ENCODE measurements around the gene MRPL14. TPM values are rescaled to one million over a fixed set of nuclear protein-coding genes. Genes with fewer than 3 reads are reported as not detected.

The MRPL14 gene
- 30.3 TPM for total RNA-seq (ENCODE audit: unreplicated experiment)
- long read RNA-seq, transcript MRPL14-201 (3 exons, 959 nt), result major isoform, 20 of 24 reads
- long read RNA-seq, partial matches to known transcripts, result 0 of 24 reads
- long read RNA-seq, other reads (novel, unspliced or antisense), result 4 of 24 reads

DNA sequence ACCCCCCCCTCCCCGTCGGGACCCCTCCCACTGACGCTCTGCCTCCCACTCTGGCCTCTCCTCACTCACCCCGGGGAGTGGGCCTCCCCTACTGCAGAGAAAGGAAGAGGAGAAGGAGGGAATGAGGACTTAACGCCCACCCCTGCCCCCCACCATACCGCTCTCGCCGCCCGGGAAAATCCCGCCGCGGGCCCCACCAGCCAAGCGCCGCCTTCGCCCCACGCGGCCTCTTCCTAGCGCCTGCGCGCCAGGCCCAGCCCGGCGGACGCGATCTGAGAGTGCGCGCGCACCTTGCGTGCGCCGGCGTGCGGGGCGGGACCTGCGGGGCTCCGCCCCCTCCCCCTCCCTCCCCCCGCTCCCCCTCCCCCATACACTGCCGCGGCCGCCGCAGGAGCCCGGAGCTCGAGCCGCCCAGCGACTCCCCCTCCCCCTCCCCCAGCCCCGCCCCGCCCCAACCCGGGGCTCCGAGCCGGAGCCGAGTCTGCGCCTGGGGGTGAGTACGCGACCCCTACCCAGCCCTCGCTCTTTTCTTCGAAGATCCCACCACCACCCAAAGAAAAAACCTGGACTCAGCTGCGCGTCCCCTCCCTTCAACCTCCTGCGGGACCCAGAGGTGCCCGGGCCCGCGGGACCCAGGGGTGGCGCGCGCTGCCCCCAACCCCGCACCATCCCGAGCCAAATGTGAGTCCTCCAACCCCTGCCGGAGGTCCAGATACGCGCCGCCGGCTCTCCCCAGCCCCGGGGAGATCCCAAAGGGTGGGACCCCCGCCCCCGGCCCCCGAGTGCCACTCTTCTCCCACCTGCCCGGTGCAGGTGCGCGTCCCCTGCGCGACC is at the start of gene MRPL14, which contains the start of gene TMEM63B:
Gene MRPL14, minus strand, starts transcription at position 267 of the 834 bp plus-strand sequence. CDS start 10,841 bp downstream, outside the sequence.
Gene TMEM63B, plus strand, starts transcription at position 369 of the 834 bp plus-strand sequence. CDS start 7,031 bp downstream, outside the sequence.
- Mint-ChIP-seq H3K27me3 (ENCODE audit: unreplicated experiment) (peaks cover 10% of the 10 kb centered on the region), H3K9me3 (ENCODE audit: unreplicated experiment) (no peaks in the 10 kb centered on the region), H3K4me3 (ENCODE audit: unreplicated experiment) (peak within 1 kb of the TSS; percentile 97), H3K4me1 (ENCODE audit: unreplicated experiment) (peaks cover 34% of the 10 kb centered on the region), H3K27ac (ENCODE audit: unreplicated experiment) (peak within 1 kb of the TSS; percentile 78), H3K36me3 (ENCODE audit: low read depth, unreplicated experiment) (no peaks in the 10 kb centered on the region)
- TF ChIP-seq, protein P1, sequence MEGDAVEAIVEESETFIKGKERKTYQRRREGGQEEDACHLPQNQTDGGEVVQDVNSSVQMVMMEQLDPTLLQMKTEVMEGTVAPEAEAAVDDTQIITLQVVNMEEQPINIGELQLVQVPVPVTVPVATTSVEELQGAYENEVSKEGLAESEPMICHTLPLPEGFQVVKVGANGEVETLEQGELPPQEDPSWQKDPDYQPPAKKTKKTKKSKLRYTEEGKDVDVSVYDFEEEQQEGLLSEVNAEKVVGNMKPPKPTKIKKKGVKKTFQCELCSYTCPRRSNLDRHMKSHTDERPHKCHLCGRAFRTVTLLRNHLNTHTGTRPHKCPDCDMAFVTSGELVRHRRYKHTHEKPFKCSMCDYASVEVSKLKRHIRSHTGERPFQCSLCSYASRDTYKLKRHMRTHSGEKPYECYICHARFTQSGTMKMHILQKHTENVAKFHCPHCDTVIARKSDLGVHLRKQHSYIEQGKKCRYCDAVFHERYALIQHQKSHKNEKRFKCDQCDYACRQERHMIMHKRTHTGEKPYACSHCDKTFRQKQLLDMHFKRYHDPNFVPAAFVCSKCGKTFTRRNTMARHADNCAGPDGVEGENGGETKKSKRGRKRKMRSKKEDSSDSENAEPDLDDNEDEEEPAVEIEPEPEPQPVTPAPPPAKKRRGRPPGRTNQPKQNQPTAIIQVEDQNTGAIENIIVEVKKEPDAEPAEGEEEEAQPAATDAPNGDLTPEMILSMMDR (IDR thresholded peaks at IDR 0.05; ENCODE audit: unreplicated experiment), result no peak
- peak; percentile 91 for DNase-seq (ENCODE audit: low spot score)

GRCh38 chr6:44176130-44176761 is 49.0 kb upstream of the MRPL14 start:
- Mint-ChIP-seq H3K4me3 (ENCODE audit: unreplicated experiment) (peak overlapping the region; percentile 56), H3K36me3 (ENCODE audit: low read depth, unreplicated experiment) (no peaks in the 10 kb centered on the region), H3K27ac (ENCODE audit: unreplicated experiment) (peak overlapping the region; percentile 67), H3K4me1 (ENCODE audit: unreplicated experiment) (peaks cover 40% of the 10 kb centered on the region), H3K9me3 (ENCODE audit: unreplicated experiment) (no peaks in the 10 kb centered on the region), H3K27me3 (ENCODE audit: unreplicated experiment) (peaks cover 9% of the 10 kb centered on the region)
- TF ChIP-seq, protein P1 (IDR thresholded peaks at IDR 0.05; ENCODE audit: unreplicated experiment), result no peak
- DNase-seq (ENCODE audit: low spot score), result no peak

DNA sequence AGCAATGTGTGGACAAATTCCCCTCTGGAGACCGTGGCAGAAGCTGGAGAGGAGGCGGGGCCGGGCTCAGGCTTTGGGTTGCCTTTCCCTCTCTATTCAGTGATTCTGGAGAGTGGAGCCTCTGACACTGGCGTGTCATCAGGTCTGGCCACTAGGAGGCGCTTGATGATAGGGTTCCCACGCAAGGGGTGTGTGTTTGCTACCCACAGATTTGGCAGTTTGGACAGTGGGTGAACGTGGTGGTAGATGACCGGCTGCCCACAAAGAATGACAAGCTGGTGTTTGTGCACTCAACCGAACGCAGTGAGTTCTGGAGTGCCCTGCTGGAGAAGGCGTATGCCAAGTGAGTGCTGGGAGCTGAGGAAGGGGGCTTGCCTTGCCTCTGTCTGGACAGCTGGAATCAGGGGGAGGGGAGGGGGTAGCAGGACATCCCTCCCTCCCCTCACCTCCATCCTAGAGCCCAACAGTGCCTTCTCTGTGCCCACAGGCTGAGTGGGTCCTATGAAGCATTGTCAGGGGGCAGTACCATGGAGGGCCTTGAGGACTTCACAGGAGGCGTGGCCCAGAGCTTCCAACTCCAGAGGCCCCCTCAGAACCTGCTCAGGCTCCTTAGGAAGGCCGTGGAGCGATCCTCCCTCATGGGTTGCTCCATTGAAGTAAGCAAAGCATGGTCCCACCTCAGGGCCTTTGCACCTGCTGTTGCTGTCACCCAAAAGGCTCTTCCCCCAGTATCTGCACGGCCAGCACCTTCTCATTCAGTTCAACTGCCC is 45.7 kb upstream of the MRPL14 start:
- no peak overlapping the region for H3K4me3 Mint-ChIP-seq (ENCODE audit: unreplicated experiment)
- TF ChIP-seq, protein P1 (IDR thresholded peaks at IDR 0.05; ENCODE audit: unreplicated experiment), result peak; percentile 85
- no peak overlapping the region for H3K27ac Mint-ChIP-seq (ENCODE audit: unreplicated experiment)
- DNase-seq (ENCODE audit: low spot score), result peak; percentile 86
- peaks cover 23% of the 10 kb centered on the region for H3K4me1 Mint-ChIP-seq (ENCODE audit: unreplicated experiment)
- peaks cover 6% of the 10 kb centered on the region for H3K27me3 Mint-ChIP-seq (ENCODE audit: unreplicated experiment)
- no peaks in the 10 kb centered on the region for H3K36me3 Mint-ChIP-seq (ENCODE audit: low read depth, unreplicated experiment)
- H3K9me3 Mint-ChIP-seq (ENCODE audit: unreplicated experiment), result no peaks in the 10 kb centered on the region

- Mint-ChIP-seq H3K36me3 (ENCODE audit: low read depth, unreplicated experiment) (no peaks in the 10 kb centered on the region), H3K27ac (ENCODE audit: unreplicated experiment) (no peak overlapping the region), H3K27me3 (ENCODE audit: unreplicated experiment) (peaks cover 9% of the 10 kb centered on the region), H3K9me3 (ENCODE audit: unreplicated experiment) (no peaks in the 10 kb centered on the region), H3K4me3 (ENCODE audit: unreplicated experiment) (no peak overlapping the region), H3K4me1 (ENCODE audit: unreplicated experiment) (peaks cover 15% of the 10 kb centered on the region)
- DNase-seq (ENCODE audit: low spot score), result no peak
- TF ChIP-seq, protein P1 (IDR thresholded peaks at IDR 0.05; ENCODE audit: unreplicated experiment), result no peak
These were observed 44.8 kb upstream of the MRPL14 start for GRCh38 chr6:44171899-44172546.

All from endothelial cell (in vitro differentiated cells).